Measurements from ENCODE around the gene STRN4.

Gene STRN4

DNA sequence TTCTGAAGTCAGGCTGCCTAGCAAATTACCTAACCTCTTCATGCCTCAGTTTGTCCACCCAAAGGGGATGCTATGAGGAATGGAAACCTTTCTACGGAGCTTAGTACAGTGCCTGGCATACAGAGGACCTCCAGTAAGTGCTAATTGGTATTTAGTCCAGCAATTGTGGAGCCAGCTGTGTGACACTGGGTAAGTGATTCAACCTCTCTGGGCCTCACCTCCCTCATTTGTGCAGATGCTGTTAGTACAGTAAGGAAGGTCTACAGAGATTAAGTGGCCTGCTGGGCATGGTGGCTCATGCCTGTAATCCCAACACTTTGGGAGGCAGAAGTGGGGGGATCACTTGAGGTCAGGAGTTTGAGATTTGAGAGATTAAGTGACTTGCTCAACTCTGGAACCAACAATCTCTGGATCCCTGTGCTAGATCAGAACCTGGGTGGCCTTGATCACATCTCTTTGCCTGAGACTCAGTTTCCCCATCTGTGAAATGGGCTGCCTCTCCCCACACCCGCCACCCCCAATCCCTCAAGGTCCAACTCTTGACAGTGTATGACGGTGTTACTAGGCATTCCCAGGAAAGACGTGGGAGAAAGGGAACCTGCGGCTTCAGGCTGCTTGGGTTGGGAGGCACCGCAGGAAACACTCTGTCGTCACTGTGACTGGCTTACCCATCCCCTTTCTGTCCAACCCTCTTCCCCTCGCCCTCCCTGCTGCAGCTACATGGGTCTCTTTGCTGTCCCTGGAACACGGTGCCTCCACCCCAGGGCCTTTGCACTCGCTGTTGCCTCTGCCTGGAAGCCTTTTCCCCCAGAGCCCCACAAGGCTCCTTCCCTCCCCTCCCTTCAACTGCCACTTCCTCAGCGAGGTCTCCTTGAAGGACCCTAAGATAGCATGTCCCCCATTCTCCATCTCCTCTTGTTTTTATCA, 47.6 kb downstream of the STRN4 start:
- no peak for DNase-seq (ENCODE audit: low read depth, low spot score)
- in situ Hi-C loops (cut with HindIII; ENCODE audit: low sequenced_read_pairs): no loop called here
- TF ChIP-seq, protein P1, sequence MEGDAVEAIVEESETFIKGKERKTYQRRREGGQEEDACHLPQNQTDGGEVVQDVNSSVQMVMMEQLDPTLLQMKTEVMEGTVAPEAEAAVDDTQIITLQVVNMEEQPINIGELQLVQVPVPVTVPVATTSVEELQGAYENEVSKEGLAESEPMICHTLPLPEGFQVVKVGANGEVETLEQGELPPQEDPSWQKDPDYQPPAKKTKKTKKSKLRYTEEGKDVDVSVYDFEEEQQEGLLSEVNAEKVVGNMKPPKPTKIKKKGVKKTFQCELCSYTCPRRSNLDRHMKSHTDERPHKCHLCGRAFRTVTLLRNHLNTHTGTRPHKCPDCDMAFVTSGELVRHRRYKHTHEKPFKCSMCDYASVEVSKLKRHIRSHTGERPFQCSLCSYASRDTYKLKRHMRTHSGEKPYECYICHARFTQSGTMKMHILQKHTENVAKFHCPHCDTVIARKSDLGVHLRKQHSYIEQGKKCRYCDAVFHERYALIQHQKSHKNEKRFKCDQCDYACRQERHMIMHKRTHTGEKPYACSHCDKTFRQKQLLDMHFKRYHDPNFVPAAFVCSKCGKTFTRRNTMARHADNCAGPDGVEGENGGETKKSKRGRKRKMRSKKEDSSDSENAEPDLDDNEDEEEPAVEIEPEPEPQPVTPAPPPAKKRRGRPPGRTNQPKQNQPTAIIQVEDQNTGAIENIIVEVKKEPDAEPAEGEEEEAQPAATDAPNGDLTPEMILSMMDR (IDR thresholded peaks at IDR 0.05; ENCODE audit: low read depth, low read length): no peak

DNA sequence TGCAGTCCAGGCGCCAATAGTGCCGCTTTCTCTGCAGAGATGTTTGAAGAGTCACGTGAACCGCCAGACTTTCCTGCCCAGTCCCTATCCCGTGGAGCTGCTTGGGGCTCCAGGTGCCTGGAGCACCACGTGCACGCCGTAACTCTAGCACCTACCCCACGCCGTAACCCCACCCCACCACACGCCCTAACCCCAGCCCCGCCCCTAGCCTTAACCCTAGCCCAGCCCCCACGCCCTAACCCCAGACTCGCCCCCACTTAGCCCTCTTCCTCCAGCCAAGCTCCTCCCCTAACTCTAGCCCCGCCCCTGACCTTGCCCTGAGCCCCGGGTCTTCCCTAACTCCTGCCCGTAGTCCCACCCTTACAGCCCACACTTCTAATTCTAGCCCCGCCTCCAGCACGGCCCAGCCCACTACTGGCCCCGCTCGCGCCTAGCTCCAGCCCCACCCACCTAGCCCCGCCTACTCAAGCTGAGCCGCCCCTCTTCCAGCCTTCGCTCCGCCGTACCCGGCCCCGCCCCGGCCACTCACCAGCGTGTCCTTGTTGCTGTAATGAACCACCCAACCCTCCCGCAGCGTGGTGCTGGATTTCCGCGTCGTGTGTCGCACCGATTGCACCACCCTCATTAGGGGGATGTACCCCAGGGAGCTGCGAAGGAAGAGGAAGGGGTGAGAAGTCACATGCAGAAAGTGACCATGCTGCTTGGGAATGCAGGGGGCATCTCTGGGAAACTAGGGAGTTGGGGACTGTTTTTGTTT, 48.9 kb downstream of the STRN4 start:
- no peak overlapping the region for H3K4me3 ChIP-seq (ENCODE audit: low read depth, low read length)
- TF ChIP-seq, protein P1 (IDR thresholded peaks at IDR 0.05; ENCODE audit: low read depth, low read length): no peak
- in situ Hi-C loops (cut with HindIII; ENCODE audit: low sequenced_read_pairs): no loop called here
- peak; percentile 72 for DNase-seq (ENCODE audit: low read depth, low spot score)

More for the DNA sequence above, 47.6 kb downstream of the STRN4 start:
- H3K4me3 ChIP-seq (ENCODE audit: low read depth, low read length): no peak overlapping the region

DNA sequence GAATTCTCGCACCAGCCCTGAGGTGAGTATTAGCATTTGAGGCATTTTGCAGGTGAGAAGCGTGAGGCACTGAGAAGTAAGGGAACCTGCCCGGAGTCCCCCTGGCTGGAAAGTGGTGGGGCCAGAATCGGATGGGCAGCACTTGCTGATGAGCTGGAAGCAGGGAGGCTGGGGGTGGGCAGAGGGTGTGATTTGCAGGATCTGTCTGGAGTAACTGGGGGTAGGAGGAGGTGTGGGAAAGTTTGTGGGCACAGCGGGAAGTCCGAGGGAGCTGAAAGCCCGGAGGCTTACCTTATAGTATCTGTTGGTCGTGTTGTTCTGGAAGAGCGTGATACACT, 49.4 kb downstream of the STRN4 start:
- H3K4me3 ChIP-seq (ENCODE audit: low read depth, low read length): no peak overlapping the region
- TF ChIP-seq, protein P1 (IDR thresholded peaks at IDR 0.05; ENCODE audit: low read depth, low read length): no peak
- no peak for DNase-seq (ENCODE audit: low read depth, low spot score)
- in situ Hi-C loops (cut with HindIII; ENCODE audit: low sequenced_read_pairs): no loop called here

DNA sequence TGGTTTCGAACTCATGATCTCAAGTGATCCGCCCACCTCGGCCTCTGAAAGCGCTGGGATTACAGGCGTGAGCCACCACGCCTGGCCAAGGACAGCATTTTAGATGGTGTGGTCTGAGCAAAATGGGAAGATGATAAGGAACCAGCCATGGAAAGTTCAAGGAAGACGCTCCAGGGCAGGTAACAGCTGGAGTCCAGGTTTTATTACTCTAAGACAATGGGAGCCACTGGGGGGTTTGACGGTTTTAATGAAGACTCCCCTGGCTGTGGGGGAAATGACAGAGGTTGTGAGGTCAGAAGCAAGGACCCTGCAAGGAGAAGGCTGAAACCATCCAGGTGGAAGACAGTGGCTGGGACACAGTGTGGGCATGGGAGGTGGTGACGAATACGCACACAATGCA, 50.2 kb downstream of the STRN4 start:
- H3K4me3 ChIP-seq (ENCODE audit: low read depth, low read length): no peak overlapping the region
- in situ Hi-C loops (cut with HindIII; ENCODE audit: low sequenced_read_pairs): no loop called here
- TF ChIP-seq, protein P1 (IDR thresholded peaks at IDR 0.05; ENCODE audit: low read depth, low read length): no peak
- no peak for DNase-seq (ENCODE audit: low read depth, low spot score)

DNA sequence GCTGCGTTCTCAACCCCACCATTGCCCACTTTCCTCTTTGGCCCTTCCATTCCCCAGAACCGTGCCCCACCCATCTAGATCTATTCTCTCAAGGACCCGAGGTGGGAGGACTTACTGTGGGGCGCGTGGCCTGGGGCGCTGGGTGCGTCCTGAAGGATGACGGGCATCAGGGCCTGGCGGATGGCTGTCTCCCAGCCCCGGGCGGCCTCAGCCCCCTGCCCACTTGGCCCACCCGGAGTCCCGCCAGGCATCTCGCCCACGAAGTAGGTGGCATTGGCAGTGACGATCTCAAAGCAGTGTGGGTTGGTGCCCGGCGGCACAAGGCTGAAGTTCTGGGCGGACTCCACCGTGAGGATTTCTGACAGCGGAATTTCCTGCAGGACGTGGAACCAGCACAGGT, 52.5 kb downstream of the STRN4 start:
- DNase-seq (ENCODE audit: low read depth, low spot score): no peak
- in situ Hi-C loops (cut with HindIII; ENCODE audit: low sequenced_read_pairs): no loop called here

More for the DNA sequence above, 52.5 kb downstream of the STRN4 start:
- TF ChIP-seq, protein P1 (IDR thresholded peaks at IDR 0.05; ENCODE audit: low read depth, low read length): no peak
- no peak overlapping the region for H3K4me3 ChIP-seq (ENCODE audit: low read depth, low read length)

All from astrocyte of the spinal cord (primary cell).